H1 (cell line): ENCODE measurements around the gene ARRDC2. TPM values are rescaled to one million over a fixed set of nuclear protein-coding genes. Genes with fewer than 3 reads are reported as not detected.

Source experiments
- polyA plus RNA-seq, 7 experiments: library from polyadenylated mRNA; depleted of rRNA in 3 of 7; stranded (reverse) in 5 of 7; unstranded in 2 of 7; fragments of >200 nt in 5 of 7; fragments of 200-250 nt in 2 of 7; gene quantifications; 1 replicate in 5 of 7; 2 replicates in 1 of 7; 4 replicates in 1 of 7; pipeline versions ENCODE4 v1.2.1 to v1.2.3, GENCODE V29; 2011 to 2013; ENCODE audit warnings: missing spikeins in 2 of 7, mixed read lengths in 2 of 7
- small RNA-seq: library from polyadenylated mRNA; stranded (forward); fragments of <200 nt; extraction: miRNeasy Mini kit (QIAGEN cat#:217004); gene quantifications from one replicate; pipeline ENCODE3, GENCODE V24; 2013; ENCODE audit not compliant: insufficient read depth
- total RNA-seq: library from RNA; stranded (reverse); fragmentation: NEBNext Ultra II Directional; extraction: Animal tissue kit (Norgen Biotek cat#: 25700); gene quantifications from 2 replicates; pipeline ENCODE4 v1.2.1, GENCODE V29; 2021

ARRDC2 gene
- total and polyA plus RNA-seq, 2 of the 8 experiments (the other 6 are each of a cell fraction or from before 2014, with no cell fraction given), result 5.4 to 6.9 TPM

Small RNA genes lying within 50 kb of the gene (small RNA-seq; reads per million reads assigned to genes)
- gene RNA5SP468, result not detected

Other genes starting within 250 kb of the ARRDC2 start
- 1.5 and 1.8 TPM in 2 replicates for gene B3GNT3, start 213.0 kb upstream of the ARRDC2 start, total RNA-seq
- gene B3GNT3, start 213.0 kb upstream of the ARRDC2 start, polyA plus RNA-seq (2011; rRNA removed), result 1.5 and 2.1 TPM in 2 replicates
- 0.41 and 1.2 TPM in 2 replicates for gene INSL3, start 186.7 kb upstream of the ARRDC2 start, total RNA-seq
- 1.1 and 1.5 TPM in 2 replicates for gene INSL3, start 186.7 kb upstream of the ARRDC2 start, polyA plus RNA-seq (2011; rRNA removed)
- 3.2 and 4.0 TPM in 2 replicates for gene JAK3, start 160.2 kb upstream of the ARRDC2 start, total RNA-seq
- 4.7 TPM in 2 replicates for gene JAK3, start 160.2 kb upstream of the ARRDC2 start, polyA plus RNA-seq (2011; rRNA removed)
- gene RPL18A, start 148.3 kb upstream of the ARRDC2 start, total RNA-seq, result 2,749 and 2,894 TPM in 2 replicates
- 3,938 and 5,258 TPM in 2 replicates for gene RPL18A, start 148.3 kb upstream of the ARRDC2 start, polyA plus RNA-seq (2011; rRNA removed)
- 1.2 and 1.5 TPM in 2 replicates for gene SLC5A5, start 136.2 kb upstream of the ARRDC2 start, total RNA-seq
- 1.8 and 2.2 TPM in 2 replicates for gene SLC5A5, start 136.2 kb upstream of the ARRDC2 start, polyA plus RNA-seq (2011; rRNA removed)
- gene CCDC124, start 75.2 kb upstream of the ARRDC2 start, total RNA-seq, result 101 and 103 TPM in 2 replicates
- gene CCDC124, start 75.2 kb upstream of the ARRDC2 start, polyA plus RNA-seq (2011; rRNA removed), result 95.2 and 135 TPM in 2 replicates
- gene KCNN1, start 41.1 kb upstream of the ARRDC2 start, total RNA-seq, result 9.3 and 11.0 TPM in 2 replicates
- gene KCNN1, start 41.1 kb upstream of the ARRDC2 start, polyA plus RNA-seq (2011; rRNA removed), result 12.5 and 19.3 TPM in 2 replicates
- not detected in 2 replicates for gene IL12RB1, start 78.8 kb downstream of the ARRDC2 start, total RNA-seq
- gene IL12RB1, start 78.8 kb downstream of the ARRDC2 start, polyA plus RNA-seq (2011; rRNA removed), result 0.03 and 0.06 TPM in 2 replicates
- 9.0 TPM in 2 replicates for gene MAST3, start 89.6 kb downstream of the ARRDC2 start, total RNA-seq
- gene MAST3, start 89.6 kb downstream of the ARRDC2 start, polyA plus RNA-seq (2011; rRNA removed), result 3.4 and 5.5 TPM in 2 replicates
- gene PIK3R2, start 145.0 kb downstream of the ARRDC2 start, total RNA-seq, result 53.8 and 57.1 TPM in 2 replicates
- 21.7 and 31.4 TPM in 2 replicates for gene PIK3R2, start 145.0 kb downstream of the ARRDC2 start, polyA plus RNA-seq (2011; rRNA removed)
- 25.9 and 28.9 TPM in 2 replicates for gene IFI30, start 165.6 kb downstream of the ARRDC2 start, total RNA-seq
- 59.5 and 62.4 TPM in 2 replicates for gene IFI30, start 165.6 kb downstream of the ARRDC2 start, polyA plus RNA-seq (2011; rRNA removed)
- gene MPV17L2, start 185.0 kb downstream of the ARRDC2 start, total RNA-seq, result 24.2 and 28.6 TPM in 2 replicates
- gene MPV17L2, start 185.0 kb downstream of the ARRDC2 start, polyA plus RNA-seq (2011; rRNA removed), result 80.1 and 82.6 TPM in 2 replicates
- gene RAB3A, start 195.9 kb downstream of the ARRDC2 start, total RNA-seq, result 14.2 and 14.3 TPM in 2 replicates
- 13.6 and 18.6 TPM in 2 replicates for gene RAB3A, start 195.9 kb downstream of the ARRDC2 start, polyA plus RNA-seq (2011; rRNA removed)
- gene PDE4C, start 218.3 kb downstream of the ARRDC2 start, total RNA-seq, result 2.3 and 2.7 TPM in 2 replicates
- 3.1 and 3.7 TPM in 2 replicates for gene PDE4C, start 218.3 kb downstream of the ARRDC2 start, polyA plus RNA-seq (2011; rRNA removed)